HG03469 (cell line): ENCODE data around the gene PRRC2C.
"Not testable (repeated sequence)": the region's sequence is repeated elsewhere in the genome, so short reads cannot be mapped to it uniquely, and the experiment has no call there.

Experiments used
- ATAC-seq: cut with Tn5 transposase; IDR thresholded peaks from one replicate; pipeline ENCODE4 v1.9.1; 2021; ENCODE audit warnings: mild to moderate bottlenecking, moderate library complexity, moderate number of reproducible peaks; ENCODE audit not compliant: unreplicated experiment

Gene PRRC2C

GRCh38 chr1:171495444-171495843, 10.1 kb downstream of the PRRC2C start:
- no peak for ATAC-seq

- ATAC-seq = no peak
These were observed 15.0 kb downstream of the PRRC2C start for GRCh38 chr1:171500304-171500703.

- ATAC-seq = no peak
These were observed 15.5 kb downstream of the PRRC2C start for GRCh38 chr1:171500803-171501202.

- peak; percentile 54 for ATAC-seq
These were observed 16.1 kb downstream of the PRRC2C start for GRCh38 chr1:171501305-171502024.

DNA sequence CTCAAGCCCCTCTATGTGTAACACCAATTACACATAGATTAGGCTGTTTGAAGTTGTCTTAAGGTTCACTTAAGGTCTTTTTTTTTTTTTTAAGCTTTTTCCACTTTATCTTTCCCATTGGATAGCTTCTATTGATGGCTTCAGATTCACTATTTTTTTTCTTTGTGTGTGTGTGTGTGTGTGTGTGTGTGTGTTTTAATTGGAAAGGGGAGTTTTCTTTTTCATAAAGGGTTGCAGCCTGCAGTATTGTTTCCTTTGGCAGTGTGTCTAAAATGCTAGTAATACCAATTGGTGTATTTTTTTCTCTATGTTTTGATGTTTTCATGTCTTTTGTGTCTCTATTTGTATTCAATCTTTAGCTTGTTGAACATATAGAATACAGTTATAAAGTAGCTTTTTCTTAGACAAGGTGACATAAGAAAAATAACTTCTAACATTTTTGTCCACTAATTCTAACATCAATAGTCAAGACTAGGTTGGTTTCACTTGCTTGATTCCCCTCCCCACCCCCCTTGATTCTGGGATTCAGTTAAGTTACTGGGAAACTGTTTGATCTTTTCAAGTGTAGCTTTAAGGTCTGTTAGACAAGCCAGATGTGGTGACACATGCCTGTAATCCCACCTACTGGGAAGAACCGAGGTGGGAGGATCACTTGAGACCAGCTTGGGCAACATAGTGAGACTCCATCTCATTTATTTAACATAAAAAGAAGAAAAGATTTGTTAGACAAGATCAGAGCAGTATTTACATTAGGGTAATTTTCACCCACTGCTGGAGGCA, 21.4 kb downstream of the PRRC2C start:
- ATAC-seq = no peak

GRCh38 chr1:171507435-171507834, 22.1 kb downstream of the PRRC2C start:
- ATAC-seq = no peak

GRCh38 chr1:171509191-171509590, 23.9 kb downstream of the PRRC2C start:
- ATAC-seq = no peak

DNA sequence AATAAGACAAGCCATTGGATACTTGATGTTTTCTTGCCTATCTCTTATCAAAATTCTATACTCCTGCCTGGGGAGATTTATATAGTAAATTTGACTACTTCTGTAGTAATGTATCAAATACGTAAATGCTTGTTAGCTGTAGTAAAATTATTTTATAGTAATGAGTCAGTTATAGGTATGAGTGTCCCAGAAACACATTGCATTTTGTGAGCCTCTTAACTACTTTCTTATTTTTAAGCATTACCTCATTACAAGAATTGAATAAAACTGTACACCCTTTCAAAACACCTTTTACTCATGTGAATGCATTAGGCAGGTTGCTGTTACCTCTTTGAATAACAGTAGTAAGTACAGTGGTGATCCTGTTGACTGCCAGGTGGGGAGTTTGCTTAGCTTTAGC, 28.4 kb downstream of the PRRC2C start:
- no peak for ATAC-seq

DNA sequence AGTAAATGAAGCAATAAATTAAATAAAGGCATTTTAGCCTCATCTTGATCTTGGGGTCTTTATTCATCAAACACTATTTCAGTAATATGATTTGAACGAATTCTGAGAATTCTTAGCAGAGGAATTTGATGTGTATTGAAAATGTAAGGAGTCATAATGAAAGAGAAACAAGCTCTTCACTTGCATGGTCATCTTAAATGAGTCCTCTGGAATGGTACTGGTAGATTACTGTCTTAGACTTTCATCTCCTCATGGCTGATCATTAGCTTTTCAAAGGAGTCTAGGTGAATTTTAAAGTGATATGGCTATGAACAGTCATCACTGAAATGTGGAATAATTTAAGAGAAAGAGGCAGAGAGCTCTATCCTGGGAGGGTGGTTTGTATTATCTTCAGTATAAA, 30.0 kb downstream of the PRRC2C start:
- no peak for ATAC-seq

DNA sequence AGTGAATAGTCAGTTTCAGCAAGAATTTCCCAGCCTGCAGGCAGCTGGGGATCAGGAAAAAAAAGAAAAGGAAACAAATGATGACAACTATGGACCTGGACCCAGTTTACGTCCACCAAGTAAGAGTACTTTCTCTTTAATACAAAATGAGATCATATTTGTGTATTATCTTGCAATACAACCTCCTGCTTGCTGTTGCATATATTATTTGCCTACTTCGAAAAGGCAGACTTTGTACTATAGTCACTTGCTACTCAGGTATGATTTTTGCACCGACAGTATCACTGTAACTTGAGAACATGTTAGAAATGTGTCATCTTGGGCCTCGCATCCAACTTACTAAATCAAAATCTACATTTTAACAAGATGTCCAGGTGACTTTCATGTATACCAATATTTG, 30.4 kb downstream of the PRRC2C start:
- ATAC-seq = no peak

GRCh38 chr1:171521567-171521966, 36.2 kb downstream of the PRRC2C start:
- no peak for ATAC-seq

DNA sequence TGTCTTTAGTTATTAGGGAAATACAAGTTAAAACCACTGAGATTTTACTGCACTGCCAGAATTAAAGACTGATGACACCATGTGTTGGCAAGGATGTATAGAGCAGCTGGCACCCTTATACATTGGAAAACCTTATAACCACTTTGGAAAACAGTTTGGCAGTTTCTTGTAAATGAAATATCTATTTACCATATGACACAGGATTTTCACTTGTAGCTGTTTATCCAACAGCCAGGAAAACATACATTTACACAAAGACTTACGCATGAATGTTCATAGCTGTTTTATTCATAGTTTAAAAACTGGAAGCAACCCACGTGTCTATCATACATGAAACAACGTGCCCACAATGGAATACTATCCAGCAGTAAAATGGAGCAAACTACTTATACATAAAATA, 45.3 kb downstream of the PRRC2C start:
- no peak for ATAC-seq

DNA sequence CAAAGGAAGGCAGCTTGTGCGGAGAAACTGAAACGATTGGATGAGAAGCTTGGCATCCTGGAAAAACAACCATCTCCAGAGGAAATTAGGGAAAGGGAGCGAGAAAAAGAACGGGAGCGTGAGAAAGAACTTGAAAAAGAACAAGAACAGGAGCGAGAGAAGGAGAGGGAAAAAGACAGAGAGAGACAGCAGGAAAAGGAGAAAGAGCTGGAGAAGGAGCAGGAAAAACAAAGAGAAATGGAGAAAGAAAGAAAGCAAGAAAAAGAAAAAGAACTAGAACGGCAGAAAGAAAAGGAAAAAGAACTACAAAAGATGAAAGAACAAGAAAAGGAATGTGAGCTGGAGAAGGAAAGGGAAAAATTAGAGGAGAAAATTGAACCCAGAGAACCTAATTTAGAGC, 47.2 kb downstream of the PRRC2C start:
- ATAC-seq = no peak

DNA sequence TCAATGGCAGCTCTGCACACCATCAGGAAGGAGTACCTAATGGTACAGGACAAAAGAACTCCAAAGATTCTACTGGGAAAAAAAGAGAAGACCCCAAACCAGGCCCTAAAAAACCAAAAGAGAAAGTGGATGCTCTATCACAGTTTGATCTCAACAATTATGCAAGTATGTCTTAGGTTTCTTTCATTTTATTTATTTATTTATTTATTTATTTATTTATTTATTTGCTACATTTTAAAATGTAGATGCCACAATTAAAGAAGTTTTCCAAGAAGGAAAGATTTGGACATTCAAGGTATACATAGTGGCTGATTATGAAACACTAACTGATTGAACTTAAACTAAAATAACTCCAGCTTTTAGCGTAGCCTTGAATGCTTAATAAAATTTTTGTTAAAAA, 60.2 kb downstream of the PRRC2C start:
- ATAC-seq = no peak

DNA sequence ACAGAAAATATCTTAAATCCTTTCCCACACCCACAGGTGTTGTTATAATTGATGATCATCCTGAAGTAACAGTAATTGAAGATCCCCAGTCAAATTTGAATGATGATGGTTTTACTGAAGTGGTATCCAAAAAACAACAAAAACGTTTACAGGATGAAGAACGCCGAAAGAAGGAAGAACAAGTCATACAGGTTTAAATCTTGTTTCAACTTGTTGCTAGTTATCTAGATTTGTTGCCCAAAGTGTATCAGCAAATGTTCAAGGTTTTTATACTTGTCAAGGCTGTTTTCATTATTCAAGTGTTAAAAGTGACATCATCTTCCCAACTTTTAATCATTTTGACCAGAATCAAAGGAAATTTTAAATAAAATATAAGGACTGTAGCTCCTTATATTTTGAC, 64.7 kb downstream of the PRRC2C start:
- no peak for ATAC-seq

GRCh38 chr1:171550598-171551100, 65.3 kb downstream of the PRRC2C start:
- not testable (repeated sequence) for ATAC-seq

- not testable (repeated sequence) for ATAC-seq
These were observed 68.6 kb downstream of the PRRC2C start for GRCh38 chr1:171553960-171554359.

DNA sequence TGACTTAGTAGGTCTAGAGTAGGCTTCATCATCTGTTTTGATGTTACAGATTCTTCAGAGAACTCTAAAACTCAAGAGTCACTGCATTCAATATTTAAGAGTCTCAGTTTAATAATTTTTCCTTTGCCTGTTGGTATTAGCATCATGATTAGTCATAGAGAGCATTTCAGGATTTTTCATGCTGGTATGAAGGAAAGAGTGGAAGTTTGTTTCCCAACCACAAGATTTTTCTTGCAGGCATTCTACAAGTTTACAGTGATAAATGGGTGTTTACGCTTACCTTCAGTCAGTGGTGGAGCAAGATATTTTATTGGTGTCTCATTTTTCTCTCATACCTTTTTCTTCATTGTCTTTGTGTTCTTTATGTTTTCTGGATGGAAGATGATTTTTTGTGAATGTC, 78.3 kb downstream of the PRRC2C start:
- no peak for ATAC-seq

DNA sequence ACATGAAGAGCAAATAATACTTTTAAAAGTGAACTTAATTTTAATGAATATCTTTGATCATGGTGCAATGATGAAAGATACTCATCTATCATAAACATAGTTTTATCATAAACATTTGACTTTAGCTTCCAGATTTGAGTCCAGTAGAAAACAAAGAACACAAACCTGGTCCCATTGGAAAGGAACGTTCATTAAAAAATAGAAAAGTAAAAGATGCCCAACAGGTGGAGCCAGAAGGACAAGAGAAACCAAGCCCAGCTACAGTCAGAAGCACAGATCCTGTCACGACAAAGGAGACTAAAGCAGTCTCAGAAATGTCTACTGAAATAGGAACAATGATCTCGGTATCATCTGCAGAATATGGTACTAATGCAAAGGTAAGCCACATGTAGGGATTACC, 81.1 kb downstream of the PRRC2C start:
- no peak for ATAC-seq

DNA sequence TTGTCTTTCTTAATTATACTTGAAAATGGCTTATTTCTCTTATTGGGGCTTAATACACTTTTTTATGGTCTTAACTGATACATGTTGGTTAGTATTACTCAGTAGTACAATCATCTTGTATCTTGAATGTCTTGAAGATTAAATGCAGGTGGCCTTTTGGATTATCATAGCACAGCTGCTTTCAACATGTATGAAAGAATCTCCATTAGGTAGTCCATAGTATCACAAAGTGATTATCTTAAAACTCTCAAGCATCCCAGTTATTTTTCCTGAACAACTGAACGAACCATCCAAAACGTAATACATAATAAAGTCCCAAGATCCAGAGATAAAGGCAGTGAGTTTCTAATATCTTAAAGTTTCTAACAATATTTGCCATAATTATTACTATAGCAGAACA, 85.0 kb downstream of the PRRC2C start:
- no peak for ATAC-seq

- no peak for ATAC-seq
These were observed 90.8 kb downstream of the PRRC2C start for GRCh38 chr1:171576144-171576543.

DNA sequence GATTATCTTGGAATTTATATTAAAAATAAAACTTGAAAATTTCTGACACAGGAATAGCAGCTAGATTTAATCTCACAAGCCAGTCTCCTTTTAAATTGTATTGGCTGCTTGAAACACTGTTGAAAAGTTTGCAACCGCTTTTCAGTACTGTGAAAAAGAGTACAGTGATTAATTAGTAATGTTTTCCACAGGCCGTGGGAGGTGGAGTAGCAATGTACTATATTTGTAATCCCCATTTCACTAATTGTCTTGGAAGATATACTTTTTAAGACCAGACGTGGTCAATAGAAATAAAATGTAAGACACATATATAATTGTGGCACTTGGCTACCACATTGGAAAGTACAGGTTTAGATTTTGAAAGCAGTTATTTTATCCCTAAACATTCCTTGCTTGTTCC, 95.9 kb downstream of the PRRC2C start:
- ATAC-seq = no peak
